GM19468 (cell line): ENCODE data around the gene TRHDE.
"Not testable (repeated sequence)": the region's sequence is repeated elsewhere in the genome, so short reads cannot be mapped to it uniquely, and the experiment has no call there.

ENCODE experiments used
- ATAC-seq: cut with Tn5 transposase; IDR thresholded peaks from one replicate; pipeline ENCODE4 v1.9.1; 2021; ENCODE audit warnings: mild to moderate bottlenecking, moderate library complexity, moderate number of reproducible peaks; ENCODE audit not compliant: unreplicated experiment; ENCODE audit errors: extremely low read depth

The TRHDE gene

DNA sequence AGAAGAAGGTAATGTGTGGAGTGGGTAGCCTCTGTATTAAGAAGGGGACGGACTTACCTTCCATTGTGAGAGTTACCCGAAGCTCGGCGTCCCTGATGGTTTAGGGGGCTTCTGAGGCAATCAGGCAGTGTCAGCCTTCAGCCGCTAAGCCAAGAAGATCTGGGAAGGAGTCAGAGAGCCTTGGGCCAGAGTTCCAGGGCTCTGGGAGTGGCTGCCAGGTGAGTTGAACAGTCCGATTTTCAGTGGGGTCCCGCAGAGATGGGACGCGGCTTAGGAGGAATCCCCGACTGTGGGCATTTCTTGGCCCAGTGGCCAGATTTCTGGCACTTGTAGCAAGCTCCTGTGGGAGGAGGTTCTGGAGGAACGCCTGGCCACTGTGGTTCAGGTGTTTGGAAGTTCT lies 439.9 kb downstream of the TRHDE start:
- ATAC-seq: not testable (repeated sequence)

- ATAC-seq: no peak
These were observed 444.1 kb downstream of the TRHDE start for GRCh38 chr12:72716221-72716620.

DNA sequence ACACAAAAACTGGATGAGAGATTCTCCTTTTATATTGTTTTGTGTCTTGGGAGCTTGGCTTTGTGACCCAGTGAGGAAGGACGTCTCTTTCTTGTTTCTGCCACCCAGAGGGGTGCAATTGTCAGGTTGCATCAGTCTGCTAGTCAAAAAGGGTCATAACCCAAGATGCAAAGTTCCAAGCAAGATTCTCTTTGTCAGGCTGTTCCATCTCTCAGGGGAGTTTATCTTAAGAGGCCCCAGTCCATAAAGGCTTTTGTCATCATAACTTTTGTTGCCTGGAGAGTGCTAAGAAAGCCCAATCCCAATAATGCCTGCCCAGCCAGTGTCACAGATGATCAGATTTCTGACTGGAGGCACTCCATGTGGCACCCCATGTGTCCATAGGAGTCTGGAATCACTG lies 444.9 kb downstream of the TRHDE start:
- ATAC-seq: no peak
